CD1c-positive myeloid dendritic cell (primary cell): ENCODE results near the gene TBC1D24.
"Not testable (repeated sequence)": the region's sequence is repeated elsewhere in the genome, so short reads cannot be mapped to it uniquely, and the experiment has no call there.

Experiments
- DNase-seq: peaks from one replicate; pipeline ENCODE4 v3.0.0-alpha.2; 2016; ENCODE audit errors: extremely low spot score

Gene TBC1D24

GRCh38 chr16:2468725-2469398, 6.1 kb upstream of the TBC1D24 start:
- DNase-seq = no peak

- DNase-seq = no peak
Observed at GRCh38 chr16:2469399-2470233, 5.3 kb upstream of the TBC1D24 start.

GRCh38 chr16:2470234-2470601, 4.7 kb upstream of the TBC1D24 start:
- no peak for DNase-seq

- DNase-seq = no peak
Observed at GRCh38 chr16:2470603-2471015, 4.3 kb upstream of the TBC1D24 start.

GRCh38 chr16:2471016-2471652, 3.8 kb upstream of the TBC1D24 start, which contains the start of gene NTN3:
Gene NTN3, plus strand, starts transcription at chr16:2471297. Its CDS starts 405 bp downstream, at chr16:2471702.
- peak; percentile 39 for DNase-seq

- no peak for DNase-seq
Observed at GRCh38 chr16:2471653-2472487, 3.1 kb upstream of the TBC1D24 start.

GRCh38 chr16:2472488-2472864, 2.5 kb upstream of the TBC1D24 start:
- no peak for DNase-seq

GRCh38 chr16:2472885-2473445, 2.0 kb upstream of the TBC1D24 start:
- DNase-seq = no peak

- DNase-seq = no peak
Observed at GRCh38 chr16:2473446-2473926, 1.4 kb upstream of the TBC1D24 start.

GRCh38 chr16:2473999-2474876, 689 bp upstream of the TBC1D24 start:
- DNase-seq = peak; percentile 72

- no peak for DNase-seq
Observed at GRCh38 chr16:2475413-2476344, 752 bp downstream of the TBC1D24 start.

GRCh38 chr16:2476345-2476720, 1.4 kb downstream of the TBC1D24 start:
- DNase-seq = no peak

GRCh38 chr16:2476741-2477140, 1.8 kb downstream of the TBC1D24 start:
- no peak for DNase-seq

GRCh38 chr16:2477327-2477726, 2.4 kb downstream of the TBC1D24 start:
- DNase-seq = no peak

- no peak for DNase-seq
Observed at GRCh38 chr16:2478279-2478678, 3.4 kb downstream of the TBC1D24 start.

GRCh38 chr16:2479996-2480395, 5.1 kb downstream of the TBC1D24 start:
- DNase-seq = not testable (repeated sequence)

GRCh38 chr16:2480948-2481347, 6.0 kb downstream of the TBC1D24 start:
- no peak for DNase-seq

- DNase-seq = no peak
Observed at GRCh38 chr16:2481676-2482075, 6.7 kb downstream of the TBC1D24 start.

GRCh38 chr16:2482249-2482648, 7.3 kb downstream of the TBC1D24 start:
- no peak for DNase-seq
